Upper lobe of left lung (tissue), 4 donors: ENCODE results near the gene SH2D3C.

ENCODE experiments used
- EP300 ChIP-seq, 4 donors: sonication (generic); formaldehyde crosslinking; IDR thresholded peaks; one replicate each; pipeline ENCODE4 v1.5.1; 2017; ENCODE audit warnings: antibody characterized with exemption in 4 of 4, control low read depth in 2 of 4
- POLR2A ChIP-seq, 4 donors: fragments of 450-650 bp; IDR thresholded peaks; one replicate each; pipeline ENCODE4 v1.5.1; 2016 to 2017; ENCODE audit warnings: antibody characterized with exemption in 4 of 4, mild to moderate bottlenecking in 2 of 4
- POLR2AphosphoS5 ChIP-seq, 2 donors: sonication (generic); formaldehyde crosslinking; IDR thresholded peaks; one replicate each; pipeline ENCODE4 v1.5.1; 2017; ENCODE audit warnings: antibody characterized with exemption in 2 of 2
- TF ChIP-seq, protein P1 (sequence below), 6 experiments: fragments of 450-650 bp in 4 of 6; fragments of 200-600 bp in 2 of 6; sonication (generic) in 2 of 6; IDR thresholded peaks; one replicate each; pipeline ENCODE4 v1.5.1; 2016 to 2019; ENCODE audit warnings: antibody characterized with exemption in 6 of 6

DNA sequence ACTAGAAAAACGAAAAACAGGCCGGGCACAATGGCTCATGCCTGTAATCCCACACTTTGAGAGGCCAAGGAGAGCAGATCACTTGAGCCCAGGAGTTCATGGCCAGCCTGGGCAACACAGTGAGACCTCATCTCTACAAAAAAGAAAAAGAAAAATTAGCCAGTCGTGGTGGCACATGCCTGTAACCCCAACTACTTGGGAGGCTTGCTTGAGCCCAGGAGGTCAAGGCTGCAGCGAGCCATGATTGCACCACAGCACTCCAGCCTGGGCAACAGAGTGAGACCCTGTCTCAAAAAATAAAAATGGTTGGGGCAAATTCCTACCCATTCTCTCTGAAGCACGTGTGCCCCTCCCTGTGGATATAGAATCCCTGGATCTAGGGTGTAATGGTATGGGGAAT is 80.1 kb downstream of the SH2D3C start:
- TF ChIP-seq POLR2AphosphoS5 (IDR thresholded peaks at IDR 0.05) (no peak), POLR2A (IDR thresholded peaks at IDR 0.05) (no peak), EP300 (IDR thresholded peaks at IDR 0.05) (no peak)
- TF ChIP-seq, protein P1, sequence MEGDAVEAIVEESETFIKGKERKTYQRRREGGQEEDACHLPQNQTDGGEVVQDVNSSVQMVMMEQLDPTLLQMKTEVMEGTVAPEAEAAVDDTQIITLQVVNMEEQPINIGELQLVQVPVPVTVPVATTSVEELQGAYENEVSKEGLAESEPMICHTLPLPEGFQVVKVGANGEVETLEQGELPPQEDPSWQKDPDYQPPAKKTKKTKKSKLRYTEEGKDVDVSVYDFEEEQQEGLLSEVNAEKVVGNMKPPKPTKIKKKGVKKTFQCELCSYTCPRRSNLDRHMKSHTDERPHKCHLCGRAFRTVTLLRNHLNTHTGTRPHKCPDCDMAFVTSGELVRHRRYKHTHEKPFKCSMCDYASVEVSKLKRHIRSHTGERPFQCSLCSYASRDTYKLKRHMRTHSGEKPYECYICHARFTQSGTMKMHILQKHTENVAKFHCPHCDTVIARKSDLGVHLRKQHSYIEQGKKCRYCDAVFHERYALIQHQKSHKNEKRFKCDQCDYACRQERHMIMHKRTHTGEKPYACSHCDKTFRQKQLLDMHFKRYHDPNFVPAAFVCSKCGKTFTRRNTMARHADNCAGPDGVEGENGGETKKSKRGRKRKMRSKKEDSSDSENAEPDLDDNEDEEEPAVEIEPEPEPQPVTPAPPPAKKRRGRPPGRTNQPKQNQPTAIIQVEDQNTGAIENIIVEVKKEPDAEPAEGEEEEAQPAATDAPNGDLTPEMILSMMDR (IDR thresholded peaks at IDR 0.05): no peak
